Suprapubic skin (tissue), 4 donors: Measurements from ENCODE around the gene TXNIP. TPM values are rescaled to one million over a fixed set of nuclear protein-coding genes. Genes with fewer than 3 reads are reported as not detected.

Experiments used
- DNase-seq, 2 donors: peaks; one replicate each; pipeline ENCODE4 v3.0.0-alpha.2; 2019; ENCODE audit warnings: low spot score in 2 of 2
- H3K27ac ChIP-seq: fragments of 200-600 bp; sonication (generic); one replicate; pipeline ENCODE4 v1.5.1; 2019
- H3K27me3 ChIP-seq: fragments of 200-600 bp; sonication (generic); one replicate; pipeline ENCODE4 v1.5.1; 2019
- H3K36me3 ChIP-seq: fragments of 200-600 bp; sonication (generic); one replicate; pipeline ENCODE4 v1.5.1; 2019
- H3K4me1 ChIP-seq: fragments of 200-600 bp; sonication (generic); one replicate; pipeline ENCODE4 v1.5.1; 2019
- H3K4me3 ChIP-seq: fragments of 200-600 bp; sonication (generic); one replicate; pipeline ENCODE4 v1.5.1; 2019; ENCODE audit warnings: mild to moderate bottlenecking
- H3K9me3 ChIP-seq: fragments of 200-600 bp; sonication (generic); one replicate; pipeline ENCODE4 v1.5.1; 2019
- EP300 ChIP-seq: sonication (generic); formaldehyde crosslinking; IDR thresholded peaks from one replicate; pipeline ENCODE4 v1.6.1; 2017; ENCODE audit warnings: antibody characterized with exemption
- POLR2A ChIP-seq, 2 donors: fragments of 450-650 bp; IDR thresholded peaks; one replicate each; pipeline ENCODE4 v1.6.1; 2017; ENCODE audit warnings: antibody characterized with exemption in 2 of 2, mild to moderate bottlenecking in 2 of 2, moderate library complexity in 2 of 2
- POLR2AphosphoS5 ChIP-seq, 3 donors: sonication (generic); formaldehyde crosslinking; IDR thresholded peaks; one replicate each; pipeline ENCODE4 v1.6.1; 2017; ENCODE audit warnings: antibody characterized with exemption in 3 of 3
- WGBS: methylation state at CpG from one replicate; pipeline ENCODE4 v1.1.5; 2018; 5-methylcytosine and 5-hydroxymethylcytosine counted together
- total RNA-seq, 4 donors: library from RNA; depleted of rRNA; stranded (reverse); fragments of >200 nt; gene quantifications; one replicate each; pipeline ENCODE4 v1.1.0, GENCODE V29; 2016
- TF ChIP-seq, protein P1 (sequence below), 2 donors: fragments of 200-600 bp in 1 of 2; fragments of 450-650 bp in 1 of 2; sonication (generic) in 1 of 2; IDR thresholded peaks; one replicate each; pipeline ENCODE4 v1.5.1; 2016 to 2019; ENCODE audit warnings: antibody characterized with exemption in 2 of 2, mild to moderate bottlenecking in 1 of 2, moderate library complexity in 1 of 2

Gene TXNIP
- total RNA-seq, 4 donors from 2014 or later = 2,326 to 8,649 (median 2,541) TPM

DNA sequence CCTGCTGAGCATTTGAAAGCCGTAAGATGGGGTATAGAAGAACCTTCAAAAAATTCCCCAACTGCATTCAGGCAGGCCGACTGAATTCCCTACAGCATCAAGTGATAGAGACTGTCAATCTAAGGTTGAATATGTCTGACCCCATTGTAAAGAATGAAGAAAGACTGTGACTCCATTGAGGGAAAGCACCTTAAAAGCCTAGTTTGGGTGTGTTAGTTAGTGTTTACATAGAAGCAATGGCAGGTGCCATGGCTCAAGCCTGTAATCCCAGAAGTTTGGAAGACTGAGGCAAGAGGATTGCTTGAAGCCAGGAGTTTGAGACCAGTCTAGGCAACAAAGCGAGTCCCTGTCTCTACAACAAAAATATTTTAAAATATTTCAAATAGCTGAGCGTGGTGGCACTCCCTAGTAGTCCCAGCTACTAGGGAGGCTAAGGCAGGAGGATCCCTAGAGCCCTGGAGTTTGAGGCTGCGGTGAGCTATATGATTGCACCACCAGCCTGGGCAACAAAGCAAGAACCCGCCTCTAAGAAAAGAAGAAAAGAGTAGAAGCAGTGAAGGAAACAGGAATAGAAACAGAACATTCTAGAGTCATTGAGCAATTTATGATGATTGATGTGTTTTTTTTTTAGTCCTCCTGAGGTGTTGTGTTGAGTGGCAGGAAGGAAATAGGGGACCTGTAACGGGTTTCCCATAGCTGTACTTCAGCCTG lies 16.5 kb downstream of the TXNIP start:
- Histone ChIP-seq H3K36me3 (no peaks in the 10 kb centered on the region), H3K27ac (peak overlapping the region; percentile 95), H3K27me3 (no peaks in the 10 kb centered on the region), H3K9me3 (no peaks in the 10 kb centered on the region), H3K4me3 (peak overlapping the region; percentile 15), H3K4me1 (peaks cover 76% of the 10 kb centered on the region)
- no peak for TF ChIP-seq EP300
- TF ChIP-seq POLR2A (IDR thresholded peaks at IDR 0.05) = peak in 1 of 2 donors; percentile 30
- TF ChIP-seq, protein P1, sequence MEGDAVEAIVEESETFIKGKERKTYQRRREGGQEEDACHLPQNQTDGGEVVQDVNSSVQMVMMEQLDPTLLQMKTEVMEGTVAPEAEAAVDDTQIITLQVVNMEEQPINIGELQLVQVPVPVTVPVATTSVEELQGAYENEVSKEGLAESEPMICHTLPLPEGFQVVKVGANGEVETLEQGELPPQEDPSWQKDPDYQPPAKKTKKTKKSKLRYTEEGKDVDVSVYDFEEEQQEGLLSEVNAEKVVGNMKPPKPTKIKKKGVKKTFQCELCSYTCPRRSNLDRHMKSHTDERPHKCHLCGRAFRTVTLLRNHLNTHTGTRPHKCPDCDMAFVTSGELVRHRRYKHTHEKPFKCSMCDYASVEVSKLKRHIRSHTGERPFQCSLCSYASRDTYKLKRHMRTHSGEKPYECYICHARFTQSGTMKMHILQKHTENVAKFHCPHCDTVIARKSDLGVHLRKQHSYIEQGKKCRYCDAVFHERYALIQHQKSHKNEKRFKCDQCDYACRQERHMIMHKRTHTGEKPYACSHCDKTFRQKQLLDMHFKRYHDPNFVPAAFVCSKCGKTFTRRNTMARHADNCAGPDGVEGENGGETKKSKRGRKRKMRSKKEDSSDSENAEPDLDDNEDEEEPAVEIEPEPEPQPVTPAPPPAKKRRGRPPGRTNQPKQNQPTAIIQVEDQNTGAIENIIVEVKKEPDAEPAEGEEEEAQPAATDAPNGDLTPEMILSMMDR (IDR thresholded peaks at IDR 0.05) = no peak
- no peak for TF ChIP-seq POLR2AphosphoS5 (IDR thresholded peaks at IDR 0.05)
- DNase-seq = peak in 1 of 2 donors; percentile 72
- WGBS = 30% methylated on average over 7 of the region's 7 CpGs

DNA sequence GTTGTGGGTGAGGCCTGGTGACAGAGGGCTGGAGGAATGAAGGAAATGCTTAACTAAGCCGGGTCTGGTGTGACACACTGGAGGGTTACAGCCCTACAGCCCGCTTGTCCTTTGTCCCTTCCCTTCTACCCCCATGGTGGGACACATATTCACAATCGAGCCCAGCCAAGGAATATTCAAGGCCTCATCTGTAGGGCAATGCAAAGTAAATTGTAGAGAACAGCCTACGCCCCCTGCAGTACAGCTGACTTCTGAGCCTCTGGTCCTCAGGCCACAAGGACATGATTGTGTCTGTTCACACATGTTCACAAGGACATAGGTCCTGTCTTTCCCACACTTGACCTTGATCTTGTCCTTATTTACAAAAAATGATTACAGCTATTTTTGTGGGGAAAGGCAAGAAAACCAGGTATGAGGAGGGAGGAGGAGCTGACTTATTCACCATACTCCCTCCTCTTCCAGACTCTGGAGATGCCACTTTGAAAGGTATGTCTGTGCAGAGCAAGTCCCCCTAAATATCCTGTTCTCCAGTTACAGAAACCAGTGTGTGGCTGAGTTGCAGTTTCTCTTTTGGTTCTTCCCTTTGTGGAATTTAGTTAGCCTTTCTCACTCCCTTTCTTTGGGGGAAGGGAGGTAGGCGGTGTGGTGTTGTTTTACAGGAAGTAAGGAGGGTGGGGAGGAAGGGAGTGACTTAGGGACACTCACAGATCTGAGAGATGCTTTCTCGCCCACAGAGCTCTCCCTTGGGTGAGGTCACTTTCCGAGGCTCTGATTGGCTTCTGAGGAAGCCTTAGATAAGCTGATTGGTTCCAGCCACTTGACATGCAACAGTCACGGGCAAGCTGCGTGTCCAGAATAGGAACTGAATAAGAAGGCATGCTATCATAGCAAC lies 17.3 kb downstream of the TXNIP start:
- peak overlapping the region; percentile 30 for H3K4me3 ChIP-seq
- TF ChIP-seq POLR2AphosphoS5 (IDR thresholded peaks at IDR 0.05) (peak in 2 of 3 donors; percentile 29 to 81), EP300 (no peak), POLR2A (IDR thresholded peaks at IDR 0.05) (peak in 1 of 2 donors; percentile 48)
- TF ChIP-seq, protein P1 (IDR thresholded peaks at IDR 0.05) = no peak
- H3K4me1 ChIP-seq = peaks cover 68% of the 10 kb centered on the region
- H3K9me3 ChIP-seq = no peaks in the 10 kb centered on the region
- no peaks in the 10 kb centered on the region for H3K36me3 ChIP-seq
- H3K27me3 ChIP-seq = no peaks in the 10 kb centered on the region
- WGBS = 5% methylated on average over 9 of the region's 9 CpGs
- DNase-seq = peak; percentile 95 to 96
- peak overlapping the region; percentile 95 for H3K27ac ChIP-seq

DNA sequence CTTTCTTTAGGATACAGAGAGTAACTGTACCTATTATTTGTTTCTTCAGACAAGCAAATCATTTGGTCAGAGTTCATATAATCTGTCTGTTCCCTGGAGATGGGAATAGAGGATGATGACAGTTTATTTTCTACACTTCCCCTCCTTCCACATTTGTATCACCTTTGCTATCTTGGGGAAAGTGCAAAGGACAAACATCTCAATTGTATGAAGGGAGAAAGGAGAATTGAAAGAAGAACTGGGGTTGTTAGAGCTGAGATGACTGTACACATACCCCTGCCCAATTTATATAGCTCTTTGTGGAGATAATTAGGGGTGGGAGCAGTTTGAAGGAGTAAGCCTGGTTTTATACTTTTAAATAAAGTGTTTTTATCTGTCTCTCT lies 17.9 kb downstream of the TXNIP start:
- H3K9me3 ChIP-seq = no peaks in the 10 kb centered on the region
- H3K27ac ChIP-seq = peak overlapping the region; percentile 95
- H3K27me3 ChIP-seq = no peaks in the 10 kb centered on the region
- no peak for DNase-seq
- peaks cover 62% of the 10 kb centered on the region for H3K4me1 ChIP-seq
- H3K4me3 ChIP-seq = peak overlapping the region; percentile 30
- H3K36me3 ChIP-seq = no peaks in the 10 kb centered on the region
- TF ChIP-seq, protein P1 (IDR thresholded peaks at IDR 0.05) = no peak

DNA sequence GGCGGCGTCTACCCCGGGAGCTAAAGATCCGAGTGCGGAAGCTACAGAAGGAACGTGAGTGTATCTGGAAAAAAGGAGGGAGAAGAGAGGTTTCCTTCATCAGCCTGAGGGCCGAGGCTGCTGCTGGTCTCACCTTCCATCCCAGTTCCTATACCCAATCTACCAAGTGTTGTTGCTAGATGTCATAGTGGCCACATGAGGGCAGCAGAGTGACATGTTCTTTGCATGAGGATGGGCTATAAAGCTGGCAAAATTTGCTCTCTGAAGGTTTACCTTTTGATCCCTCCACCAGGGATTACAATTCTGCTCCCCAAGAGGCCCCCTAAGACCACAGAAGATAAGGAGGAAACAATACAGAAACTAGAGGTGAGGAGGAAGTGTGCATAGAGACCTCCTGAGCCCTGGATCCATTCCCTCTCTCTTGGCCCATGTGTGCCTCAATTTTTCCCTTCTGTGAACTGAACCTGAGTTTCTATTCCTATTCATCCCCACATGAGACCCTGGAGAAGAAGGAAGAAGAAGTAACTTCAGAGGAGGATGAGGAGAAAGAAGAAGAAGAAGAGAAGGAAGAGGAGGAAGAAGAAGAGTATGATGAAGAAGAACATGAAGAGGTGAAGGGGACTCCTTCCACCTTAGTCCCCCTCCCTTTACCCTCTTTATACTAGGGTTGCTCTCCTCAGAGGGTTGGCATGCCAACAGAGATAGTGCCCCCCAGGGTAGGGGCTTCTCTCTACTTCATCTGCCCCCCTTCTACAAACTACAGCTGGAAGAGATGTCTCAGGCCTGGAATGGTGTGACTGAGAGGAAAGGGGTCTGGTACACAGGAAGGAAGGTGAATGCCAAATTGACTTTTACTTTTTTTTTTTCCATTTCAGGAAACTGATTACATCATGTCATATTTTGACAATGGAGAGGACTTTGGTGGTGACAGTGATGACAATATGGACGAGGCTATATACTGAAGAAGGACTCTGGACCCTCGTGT lies 18.6 kb downstream of the TXNIP start:
- H3K4me3 ChIP-seq = peak overlapping the region; percentile 30
- no peaks in the 10 kb centered on the region for H3K9me3 ChIP-seq
- peak; percentile 84 to 86 for DNase-seq
- H3K36me3 ChIP-seq = no peaks in the 10 kb centered on the region
- TF ChIP-seq EP300 (no peak), POLR2AphosphoS5 (IDR thresholded peaks at IDR 0.05) (peak in 2 of 3 donors; percentile 44 to 63), POLR2A (IDR thresholded peaks at IDR 0.05) (no peak)
- TF ChIP-seq, protein P1 (IDR thresholded peaks at IDR 0.05) = peak; percentile 77 to 90
- H3K4me1 ChIP-seq = peaks cover 55% of the 10 kb centered on the region
- peak overlapping the region; percentile 95 for H3K27ac ChIP-seq
- 20% methylated on average over 9 of the region's 9 CpGs for WGBS
- no peaks in the 10 kb centered on the region for H3K27me3 ChIP-seq
